ENCODE data around the gene LRRC3.
"Not testable (repeated sequence)": the region's sequence is repeated elsewhere in the genome, so short reads cannot be mapped to it uniquely, and the experiment has no call there.

The LRRC3 gene

DNA sequence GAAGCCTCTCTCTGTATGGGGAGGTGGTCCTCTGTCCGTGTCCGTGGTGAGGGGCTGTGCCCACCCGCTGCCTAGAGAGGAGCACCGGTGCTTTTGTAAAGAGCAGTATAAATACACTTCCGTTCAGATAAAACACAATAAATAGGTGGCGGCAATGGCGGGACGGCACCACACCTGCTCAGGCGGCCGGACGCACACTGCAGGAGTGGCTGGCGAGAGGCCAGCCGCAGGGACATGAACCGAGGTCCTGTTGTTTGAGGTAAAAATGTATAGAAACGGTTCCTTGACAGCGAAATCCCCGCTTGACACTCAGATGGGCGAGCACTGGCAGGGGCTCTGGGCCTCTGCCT is 43.9 kb downstream of the LRRC3 start:
- DNase-seq = no peak

- no peak for DNase-seq
Measured at GRCh38 chr21:44499631-44500030, 44.3 kb downstream of the LRRC3 start.

DNA sequence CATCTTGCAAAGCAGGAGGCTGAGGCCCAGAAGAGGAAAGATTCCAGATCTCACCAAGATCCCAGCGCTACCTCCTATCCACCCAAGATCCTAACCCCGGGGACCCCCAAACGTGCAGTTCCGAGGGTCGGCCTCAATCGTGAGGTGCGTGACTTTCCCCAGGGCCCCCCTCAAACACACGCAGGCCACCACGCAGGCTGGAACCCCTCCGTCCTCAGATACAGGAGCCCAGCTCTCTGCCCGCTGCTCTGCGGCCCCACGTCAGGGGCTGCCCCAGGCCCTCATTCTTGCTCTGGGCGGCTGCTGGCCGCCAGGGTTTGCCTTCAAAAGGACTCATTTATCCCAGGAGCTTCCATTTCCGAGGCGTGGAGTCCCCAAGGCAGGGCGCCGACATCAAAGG is 44.8 kb downstream of the LRRC3 start:
- no peak for DNase-seq

DNA sequence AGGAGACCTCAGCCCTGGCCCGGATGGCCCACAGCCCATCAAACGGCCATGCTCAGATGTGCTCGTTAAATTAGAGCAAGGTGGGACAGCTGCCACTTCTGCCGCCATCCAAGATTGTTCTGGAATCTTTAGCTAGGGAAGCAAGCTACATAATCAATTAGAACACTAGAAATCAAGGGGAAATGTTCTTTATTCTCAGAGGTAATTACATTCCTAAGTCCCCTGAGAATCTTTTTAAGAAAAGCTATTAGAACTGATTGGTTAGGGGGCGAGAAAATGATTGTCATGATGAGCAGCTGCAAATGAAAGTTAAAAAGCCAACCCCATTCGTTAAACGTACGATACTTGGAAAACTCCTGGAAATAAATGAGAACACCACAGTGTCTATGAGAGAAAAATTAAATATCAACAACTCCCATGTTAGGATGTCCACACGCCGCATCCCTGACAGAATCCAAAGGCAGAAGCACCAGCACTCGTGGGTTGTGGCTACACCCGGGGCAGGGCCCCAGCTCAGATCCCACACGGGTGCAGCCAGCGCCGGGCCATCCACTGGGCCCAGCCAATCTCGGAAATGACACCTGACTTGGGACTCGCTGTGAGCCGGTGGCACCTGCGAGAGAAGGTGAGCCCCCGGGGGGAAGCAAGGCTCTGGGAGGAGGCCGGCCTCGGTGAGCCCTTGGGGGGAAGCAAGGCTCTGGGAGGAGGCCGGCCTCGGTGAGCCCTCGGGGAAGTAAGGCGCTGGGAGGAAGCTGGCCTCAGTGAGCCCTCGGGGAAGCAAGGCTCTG is 47.1 kb downstream of the LRRC3 start:
- DNase-seq = no peak

GRCh38 chr21:44503006-44503889 is 47.9 kb downstream of the LRRC3 start:
- DNase-seq = not testable (repeated sequence)

GRCh38 chr21:44503901-44504399 is 48.6 kb downstream of the LRRC3 start:
- no peak for DNase-seq

GRCh38 chr21:44505673-44506278 is 50.5 kb downstream of the LRRC3 start:
- no peak for DNase-seq

GRCh38 chr21:44506279-44507255 is 51.3 kb downstream of the LRRC3 start:
- no peak for DNase-seq

- DNase-seq = no peak
Measured at GRCh38 chr21:44507673-44508425, 52.5 kb downstream of the LRRC3 start.

GRCh38 chr21:44508426-44508710 is 53.1 kb downstream of the LRRC3 start:
- DNase-seq = no peak

DNA sequence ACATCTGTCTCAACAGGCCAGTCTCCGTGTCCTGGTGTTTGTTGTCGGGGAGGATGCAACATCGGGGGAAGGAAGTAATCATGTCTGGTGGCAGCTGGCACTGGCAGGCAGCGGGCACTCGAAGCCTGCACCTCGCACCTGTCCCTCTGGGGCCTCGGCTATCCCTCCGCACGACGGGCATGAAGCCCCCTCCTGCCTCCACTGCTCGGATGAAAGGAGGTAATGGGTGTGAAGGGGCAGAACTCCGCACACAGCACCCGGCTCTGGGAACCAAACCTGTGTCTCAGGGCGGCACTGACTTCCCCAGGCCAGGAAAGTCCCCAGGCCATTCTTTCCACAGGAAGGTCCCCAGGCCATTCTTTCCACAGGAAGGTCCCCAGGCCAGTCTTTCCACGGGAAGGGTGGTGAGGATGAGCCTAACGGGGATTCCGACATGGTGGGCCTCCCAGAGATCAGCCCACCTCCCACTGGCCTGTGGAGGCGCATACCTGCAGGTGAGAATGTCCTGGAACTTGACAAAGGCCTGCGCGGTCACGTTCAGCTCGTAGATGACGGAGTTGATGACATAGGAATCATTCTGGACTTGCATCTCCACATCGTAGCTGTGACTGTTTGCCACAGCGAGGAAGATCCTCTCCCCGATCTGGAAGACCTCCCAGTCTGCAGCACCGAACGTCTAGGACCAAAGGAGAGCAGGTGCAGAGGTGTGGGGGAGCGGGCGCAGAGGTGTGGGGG is 53.6 kb downstream of the LRRC3 start:
- DNase-seq = no peak

- no peak for DNase-seq
Measured at GRCh38 chr21:44509539-44509938, 54.2 kb downstream of the LRRC3 start.

DNA sequence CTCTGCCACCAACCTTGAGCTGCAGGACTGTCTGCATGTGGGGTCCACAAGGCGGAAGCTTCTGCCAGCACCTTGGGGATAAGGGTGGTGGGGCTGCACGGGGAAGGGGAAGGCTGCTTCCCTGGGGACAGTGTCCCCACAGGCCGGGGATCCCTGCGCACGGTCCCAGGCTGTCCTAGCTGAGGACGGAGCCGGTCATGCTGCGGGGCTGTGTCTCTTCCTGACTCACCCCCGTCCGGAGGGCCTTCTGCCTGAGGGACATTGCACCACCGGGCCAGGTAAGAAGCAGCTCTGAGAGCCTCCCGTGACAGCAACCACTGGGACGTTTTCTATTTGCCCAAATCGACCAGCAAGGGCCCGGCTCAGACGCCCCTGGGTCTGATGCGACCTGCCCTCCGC is 54.8 kb downstream of the LRRC3 start:
- no peak for DNase-seq

GRCh38 chr21:44510508-44511218 is 55.4 kb downstream of the LRRC3 start:
- DNase-seq = peak; percentile 80

GRCh38 chr21:44511219-44511937 is 56.1 kb downstream of the LRRC3 start:
- no peak for DNase-seq
